Measurements from ENCODE around the gene REPIN1.

DNA sequence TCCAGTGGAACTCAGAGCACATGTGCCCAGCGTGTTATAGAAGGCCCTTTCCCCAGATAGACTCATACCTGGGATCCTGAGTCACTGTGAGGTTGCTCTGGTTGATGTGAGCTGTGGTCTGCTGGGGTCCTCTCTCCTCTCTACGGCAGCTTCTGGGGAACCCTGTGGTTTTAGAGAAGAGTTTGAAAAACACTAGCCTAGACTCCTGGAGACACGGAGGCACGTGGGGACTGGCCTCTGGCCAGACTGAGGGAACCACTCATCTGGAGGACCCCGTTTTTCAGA is 20.9 kb downstream of the REPIN1 start:
- TF ChIP-seq, protein P1, sequence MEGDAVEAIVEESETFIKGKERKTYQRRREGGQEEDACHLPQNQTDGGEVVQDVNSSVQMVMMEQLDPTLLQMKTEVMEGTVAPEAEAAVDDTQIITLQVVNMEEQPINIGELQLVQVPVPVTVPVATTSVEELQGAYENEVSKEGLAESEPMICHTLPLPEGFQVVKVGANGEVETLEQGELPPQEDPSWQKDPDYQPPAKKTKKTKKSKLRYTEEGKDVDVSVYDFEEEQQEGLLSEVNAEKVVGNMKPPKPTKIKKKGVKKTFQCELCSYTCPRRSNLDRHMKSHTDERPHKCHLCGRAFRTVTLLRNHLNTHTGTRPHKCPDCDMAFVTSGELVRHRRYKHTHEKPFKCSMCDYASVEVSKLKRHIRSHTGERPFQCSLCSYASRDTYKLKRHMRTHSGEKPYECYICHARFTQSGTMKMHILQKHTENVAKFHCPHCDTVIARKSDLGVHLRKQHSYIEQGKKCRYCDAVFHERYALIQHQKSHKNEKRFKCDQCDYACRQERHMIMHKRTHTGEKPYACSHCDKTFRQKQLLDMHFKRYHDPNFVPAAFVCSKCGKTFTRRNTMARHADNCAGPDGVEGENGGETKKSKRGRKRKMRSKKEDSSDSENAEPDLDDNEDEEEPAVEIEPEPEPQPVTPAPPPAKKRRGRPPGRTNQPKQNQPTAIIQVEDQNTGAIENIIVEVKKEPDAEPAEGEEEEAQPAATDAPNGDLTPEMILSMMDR (IDR thresholded peaks at IDR 0.05; ENCODE audit: low read length): no peak
- TF ChIP-seq EZH2 (optimal IDR thresholded peaks at IDR 0.05; ENCODE audit: low read depth, low read length): no peak

Measured in MM.1S (cell line).